Mucosa of stomach (tissue), 1 donor: ENCODE measurements around the gene IL2RA.
"Not testable (repeated sequence)": the region's sequence is repeated elsewhere in the genome, so short reads cannot be mapped to it uniquely, and the experiment has no call there.

Experiments used
- H3K27me3 ChIP-seq: one replicate; pipeline ENCODE4 v1.7.0; 2013; ENCODE audit warnings: mild to moderate bottlenecking, low read length; ENCODE audit not compliant: control insufficient read depth, insufficient read depth
- H3K36me3 ChIP-seq: one replicate; pipeline ENCODE4 v1.7.0; 2013; ENCODE audit warnings: low read length; ENCODE audit not compliant: control insufficient read depth, insufficient read depth
- H3K4me1 ChIP-seq: one replicate; pipeline ENCODE4 v1.7.0; 2013; ENCODE audit warnings: mild to moderate bottlenecking, low read length; ENCODE audit not compliant: control insufficient read depth, insufficient read depth
- H3K4me3 ChIP-seq: one replicate; pipeline ENCODE4 v1.7.0; 2013; ENCODE audit warnings: low read length
- H3K9ac ChIP-seq: one replicate; pipeline ENCODE4 v1.7.0; 2013; ENCODE audit warnings: mild to moderate bottlenecking, low read length, moderate library complexity
- H3K9me3 ChIP-seq: one replicate; pipeline ENCODE4 v1.7.0; 2013; ENCODE audit warnings: mild to moderate bottlenecking, low read length, moderate library complexity; ENCODE audit not compliant: control insufficient read depth
- donor health status: Pancreatic carcinoma.

Gene IL2RA

GRCh38 chr10:5963071-5963470 lies 99.1 kb downstream of the IL2RA start:
- Histone ChIP-seq H3K4me1 (peaks cover 8% of the 10 kb centered on the region), H3K9ac (no peak overlapping the region), H3K4me3 (no peak overlapping the region), H3K27me3 (no peaks in the 10 kb centered on the region), H3K36me3 (peaks cover 13% of the 10 kb centered on the region), H3K9me3 (no peaks in the 10 kb centered on the region)

- H3K4me1 ChIP-seq: not testable (repeated sequence)
These were observed 99.7 kb downstream of the IL2RA start for GRCh38 chr10:5962358-5962940.

DNA sequence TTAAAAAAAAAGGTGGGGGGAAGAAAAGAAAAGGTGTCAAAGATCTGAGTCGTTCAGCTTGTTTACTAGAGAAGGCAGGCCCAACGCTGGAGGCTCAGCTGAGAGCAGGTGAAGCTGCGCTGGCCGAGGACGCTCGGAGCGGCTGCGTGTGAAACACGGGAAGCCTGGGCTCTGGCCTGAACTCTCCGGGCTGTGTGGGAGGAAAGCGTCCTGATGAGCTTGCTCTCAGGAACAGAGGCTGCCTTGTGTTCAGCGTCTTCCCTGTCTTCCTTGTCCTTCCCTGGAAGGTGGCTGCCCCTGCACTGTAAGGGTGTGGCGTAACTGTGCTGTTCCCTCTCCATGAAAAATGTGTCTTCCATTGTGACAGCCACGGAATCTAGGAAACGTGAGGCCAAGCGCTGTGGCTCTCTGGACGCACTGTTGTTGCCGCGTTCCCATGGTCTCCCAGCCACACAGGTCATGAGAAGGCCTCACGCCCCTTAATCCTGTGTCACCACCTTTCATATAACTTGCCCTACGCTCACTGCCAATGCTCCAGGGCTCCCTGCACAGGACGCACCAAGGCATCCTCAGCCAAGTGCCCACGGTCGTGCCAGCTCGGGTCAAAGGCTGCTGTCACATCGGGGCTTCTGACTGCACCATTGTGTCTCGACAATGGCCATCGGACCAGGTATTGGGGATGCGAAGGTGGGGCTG lies 100.6 kb downstream of the IL2RA start:
- H3K36me3 ChIP-seq: peaks cover 13% of the 10 kb centered on the region

More at GRCh38 chr10:5962358-5962940, 99.7 kb downstream of the IL2RA start:
- not testable (repeated sequence) for H3K9ac ChIP-seq, H3K27me3 ChIP-seq, H3K4me3 ChIP-seq, H3K9me3 ChIP-seq
- peaks cover 13% of the 10 kb centered on the region for H3K36me3 ChIP-seq

DNA sequence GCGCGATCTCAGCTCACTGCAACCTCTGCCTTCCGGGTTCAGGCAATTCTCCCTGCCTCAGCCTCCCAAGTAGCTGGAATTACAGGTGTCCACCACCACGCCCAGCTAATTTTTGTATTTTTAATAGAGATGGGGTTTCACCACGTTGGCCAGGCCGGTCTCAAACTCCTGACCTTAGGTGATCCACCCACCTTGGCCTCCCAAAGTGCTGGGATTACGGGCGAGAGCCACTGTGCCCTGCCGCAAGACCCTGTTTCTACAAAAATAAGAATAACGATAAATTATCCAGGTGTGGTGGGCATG lies 101.2 kb downstream of the IL2RA start:
- not testable (repeated sequence) for H3K27me3 ChIP-seq, H3K4me1 ChIP-seq, H3K4me3 ChIP-seq, H3K9ac ChIP-seq, H3K9me3 ChIP-seq
- H3K36me3 ChIP-seq: peaks cover 13% of the 10 kb centered on the region

More for the DNA sequence above, 100.6 kb downstream of the IL2RA start:
- Histone ChIP-seq H3K9me3 (no peaks in the 10 kb centered on the region), H3K4me1 (peaks cover 8% of the 10 kb centered on the region), H3K27me3 (no peaks in the 10 kb centered on the region), H3K4me3 (no peak overlapping the region), H3K9ac (no peak overlapping the region)
